HepG2 (cell line): ENCODE results near the gene EXOC3L4. TPM values are rescaled to one million over a fixed set of nuclear protein-coding genes. Genes with fewer than 3 reads are reported as not detected.
A peak's percentile ranks its signal among the peaks of the same experiment; 100 is the strongest.

Experiments
- JUND ChIP-seq: sonication (generic); formaldehyde crosslinking; IDR thresholded peaks from 2 replicates; pipeline ENCODE4 v1.8.0; 2022; ENCODE audit warnings: mild to moderate bottlenecking, missing genetic modification reagents
- PHF20 ChIP-seq: sonication (generic); formaldehyde crosslinking; IDR thresholded peaks from 2 replicates; pipeline ENCODE4 v1.5.0; 2020; ENCODE audit warnings: mild to moderate bottlenecking, missing genetic modification reagents
- RBM39 ChIP-seq: fragments of 200-400 bp; formaldehyde crosslinking; IDR thresholded peaks from one replicate; pipeline ENCODE4 v1.6.1; 2018; ENCODE audit warnings: antibody characterized with exemption, mild to moderate bottlenecking, low read depth, low read length; ENCODE audit not compliant: poor library complexity, severe bottlenecking
- REXO4 ChIP-seq: sonication (generic); formaldehyde crosslinking; IDR thresholded peaks from 2 replicates; pipeline ENCODE4 v1.8.0; 2022; ENCODE audit warnings: missing genetic modification reagents, mild to moderate bottlenecking, borderline replicate concordance
- SKI ChIP-seq: fragments of 450-650 bp; IDR thresholded peaks from one replicate; pipeline ENCODE4 v1.6.1; 2018; ENCODE audit warnings: mild to moderate bottlenecking; ENCODE audit not compliant: partially characterized antibody
- ZBTB3 ChIP-seq: sonication (generic); formaldehyde crosslinking; IDR thresholded peaks from 2 replicates; pipeline ENCODE4 v1.4.0; 2020; ENCODE audit warnings: low read depth, mild to moderate bottlenecking, moderate library complexity, missing genetic modification reagents, borderline replicate concordance
- ZNF10 ChIP-seq: sonication (generic); formaldehyde crosslinking; IDR thresholded peaks from 2 replicates; pipeline ENCODE4 v1.4.0; 2020; ENCODE audit warnings: mild to moderate bottlenecking, low read depth, missing genetic modification reagents, borderline replicate concordance
- ZNF333 ChIP-seq: sonication (generic); formaldehyde crosslinking; IDR thresholded peaks from 2 replicates; pipeline ENCODE4 v1.4.0; 2020; ENCODE audit warnings: mild to moderate bottlenecking, missing genetic modification reagents, borderline replicate concordance
- ZNF510 ChIP-seq: sonication (generic); formaldehyde crosslinking; IDR thresholded peaks from 2 replicates; pipeline ENCODE4 v1.4.0; 2020; ENCODE audit warnings: low read depth, mild to moderate bottlenecking, missing genetic modification reagents
- ZNF562 ChIP-seq: sonication (generic); formaldehyde crosslinking; IDR thresholded peaks from 2 replicates; pipeline ENCODE4 v1.8.0; 2022; ENCODE audit warnings: missing genetic modification reagents, borderline replicate concordance
- ZNF567 ChIP-seq: sonication (generic); formaldehyde crosslinking; IDR thresholded peaks from 2 replicates; pipeline ENCODE4 v1.8.1; 2023; ENCODE audit warnings: mild to moderate bottlenecking, missing genetic modification reagents, borderline replicate concordance
- ZNF83 ChIP-seq: sonication (generic); formaldehyde crosslinking; IDR thresholded peaks from 2 replicates; pipeline ENCODE4 v1.4.0; 2020; ENCODE audit warnings: missing genetic modification reagents, mild to moderate bottlenecking, borderline replicate concordance
- polyA plus RNA-seq, 8 experiments: library from polyadenylated mRNA; depleted of rRNA in 3 of 8; stranded (reverse) in 7 of 8; unstranded in 1 of 8; fragments of >200 nt; fragmentation: Illumina TruSeq in 4 of 8; extraction: Trizol in 4 of 8; gene quantifications; 2 replicates each; pipeline versions ENCODE4 v1.2.1 to v1.2.3, GENCODE V29; 2011 to 2016; ENCODE audit warnings: low read depth in 4 of 8, missing spikeins in 1 of 8, mixed read lengths in 1 of 8; ENCODE audit not compliant: insufficient read depth in 1 of 8
- total RNA-seq, 5 experiments: library from RNA; depleted of rRNA; stranded (reverse); fragments of >200 nt; fragmentation: Illumina TruSeq; extraction: Trizol; gene quantifications; 2 replicates each; pipeline ENCODE4 v1.2.3, GENCODE V29; 2016; ENCODE audit warnings: low read depth in 1 of 5
- TF ChIP-seq, protein P1 (sequence below): IDR thresholded peaks from 2 replicates; pipeline ENCODE4 v1.6.1; 2016; ENCODE audit warnings: low read depth, missing genetic modification reagents, missing compliant biosample characterization
- TF ChIP-seq, protein P2 (sequence below): sonication (generic); formaldehyde crosslinking; IDR thresholded peaks from 2 replicates; pipeline ENCODE4 v1.4.0; 2020; ENCODE audit warnings: mild to moderate bottlenecking, missing genetic modification reagents
- TF ChIP-seq, protein P3 (sequence below): sonication (generic); formaldehyde crosslinking; IDR thresholded peaks from 2 replicates; pipeline ENCODE4 v1.5.0; 2020; ENCODE audit warnings: mild to moderate bottlenecking, missing genetic modification reagents

EXOC3L4 gene
- total and polyA plus RNA-seq, 2 of the 13 experiments (the other 11 are each of a cell fraction or from before 2014, with no cell fraction given): 11.8 to 27.0 TPM

DNA sequence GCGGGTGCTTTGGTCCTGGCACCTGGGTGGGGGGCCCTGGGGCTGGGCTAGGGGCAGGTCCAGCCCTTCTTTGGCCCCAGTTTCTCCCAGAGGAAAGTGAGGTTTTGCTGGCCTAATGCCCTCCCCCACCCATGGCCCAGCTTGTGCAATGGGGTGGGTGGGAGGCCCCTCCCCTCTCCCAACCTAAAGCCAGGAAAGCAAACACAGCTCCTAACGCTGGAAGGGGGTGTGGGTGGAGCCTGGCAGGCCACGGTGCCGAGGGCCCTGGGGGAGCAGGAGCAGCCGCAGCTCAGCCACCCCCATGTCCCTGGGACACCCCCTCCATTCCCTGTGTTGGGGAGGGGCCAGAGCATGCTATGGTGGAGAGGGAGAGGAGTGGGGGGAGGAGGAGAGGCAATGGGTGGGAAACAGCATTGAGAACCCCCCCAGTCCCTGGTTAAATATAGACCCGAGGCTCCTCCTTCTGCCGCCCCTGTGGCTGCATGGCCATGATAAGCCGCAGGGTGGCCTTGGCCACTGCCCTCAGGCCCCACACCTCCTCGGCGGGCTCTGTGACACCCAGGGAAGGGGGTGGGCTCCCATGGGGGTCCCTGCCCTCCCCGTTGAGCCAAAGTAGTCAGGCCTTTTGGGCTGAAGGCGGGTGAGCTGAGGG is 4.7 kb downstream of the EXOC3L4 start (continued):
- TF ChIP-seq, protein P1, sequence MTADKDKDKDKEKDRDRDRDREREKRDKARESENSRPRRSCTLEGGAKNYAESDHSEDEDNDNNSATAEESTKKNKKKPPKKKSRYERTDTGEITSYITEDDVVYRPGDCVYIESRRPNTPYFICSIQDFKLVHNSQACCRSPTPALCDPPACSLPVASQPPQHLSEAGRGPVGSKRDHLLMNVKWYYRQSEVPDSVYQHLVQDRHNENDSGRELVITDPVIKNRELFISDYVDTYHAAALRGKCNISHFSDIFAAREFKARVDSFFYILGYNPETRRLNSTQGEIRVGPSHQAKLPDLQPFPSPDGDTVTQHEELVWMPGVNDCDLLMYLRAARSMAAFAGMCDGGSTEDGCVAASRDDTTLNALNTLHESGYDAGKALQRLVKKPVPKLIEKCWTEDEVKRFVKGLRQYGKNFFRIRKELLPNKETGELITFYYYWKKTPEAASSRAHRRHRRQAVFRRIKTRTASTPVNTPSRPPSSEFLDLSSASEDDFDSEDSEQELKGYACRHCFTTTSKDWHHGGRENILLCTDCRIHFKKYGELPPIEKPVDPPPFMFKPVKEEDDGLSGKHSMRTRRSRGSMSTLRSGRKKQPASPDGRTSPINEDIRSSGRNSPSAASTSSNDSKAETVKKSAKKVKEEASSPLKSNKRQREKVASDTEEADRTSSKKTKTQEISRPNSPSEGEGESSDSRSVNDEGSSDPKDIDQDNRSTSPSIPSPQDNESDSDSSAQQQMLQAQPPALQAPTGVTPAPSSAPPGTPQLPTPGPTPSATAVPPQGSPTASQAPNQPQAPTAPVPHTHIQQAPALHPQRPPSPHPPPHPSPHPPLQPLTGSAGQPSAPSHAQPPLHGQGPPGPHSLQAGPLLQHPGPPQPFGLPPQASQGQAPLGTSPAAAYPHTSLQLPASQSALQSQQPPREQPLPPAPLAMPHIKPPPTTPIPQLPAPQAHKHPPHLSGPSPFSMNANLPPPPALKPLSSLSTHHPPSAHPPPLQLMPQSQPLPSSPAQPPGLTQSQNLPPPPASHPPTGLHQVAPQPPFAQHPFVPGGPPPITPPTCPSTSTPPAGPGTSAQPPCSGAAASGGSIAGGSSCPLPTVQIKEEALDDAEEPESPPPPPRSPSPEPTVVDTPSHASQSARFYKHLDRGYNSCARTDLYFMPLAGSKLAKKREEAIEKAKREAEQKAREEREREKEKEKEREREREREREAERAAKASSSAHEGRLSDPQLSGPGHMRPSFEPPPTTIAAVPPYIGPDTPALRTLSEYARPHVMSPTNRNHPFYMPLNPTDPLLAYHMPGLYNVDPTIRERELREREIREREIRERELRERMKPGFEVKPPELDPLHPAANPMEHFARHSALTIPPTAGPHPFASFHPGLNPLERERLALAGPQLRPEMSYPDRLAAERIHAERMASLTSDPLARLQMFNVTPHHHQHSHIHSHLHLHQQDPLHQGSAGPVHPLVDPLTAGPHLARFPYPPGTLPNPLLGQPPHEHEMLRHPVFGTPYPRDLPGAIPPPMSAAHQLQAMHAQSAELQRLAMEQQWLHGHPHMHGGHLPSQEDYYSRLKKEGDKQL (CRISPR knock-in tag): peak; percentile 50; the same call in 1 of the 2 replicates
- no peak for TF ChIP-seq ZNF510
- TF ChIP-seq ZNF333: peak; percentile 43; the same call in 1 of the 2 replicates
- no peak for TF ChIP-seq ZNF10 (CRISPR knock-in tag)
- TF ChIP-seq ZBTB3: no peak
- no peak for TF ChIP-seq ZNF83 (CRISPR knock-in tag)
- no peak for TF ChIP-seq ZNF562 (CRISPR knock-in tag)
- peak; percentile 98 for TF ChIP-seq ZNF567 (CRISPR knock-in tag)
- no peak for TF ChIP-seq REXO4
- no peak for TF ChIP-seq PHF20 (CRISPR knock-in tag)
- TF ChIP-seq, protein P2, sequence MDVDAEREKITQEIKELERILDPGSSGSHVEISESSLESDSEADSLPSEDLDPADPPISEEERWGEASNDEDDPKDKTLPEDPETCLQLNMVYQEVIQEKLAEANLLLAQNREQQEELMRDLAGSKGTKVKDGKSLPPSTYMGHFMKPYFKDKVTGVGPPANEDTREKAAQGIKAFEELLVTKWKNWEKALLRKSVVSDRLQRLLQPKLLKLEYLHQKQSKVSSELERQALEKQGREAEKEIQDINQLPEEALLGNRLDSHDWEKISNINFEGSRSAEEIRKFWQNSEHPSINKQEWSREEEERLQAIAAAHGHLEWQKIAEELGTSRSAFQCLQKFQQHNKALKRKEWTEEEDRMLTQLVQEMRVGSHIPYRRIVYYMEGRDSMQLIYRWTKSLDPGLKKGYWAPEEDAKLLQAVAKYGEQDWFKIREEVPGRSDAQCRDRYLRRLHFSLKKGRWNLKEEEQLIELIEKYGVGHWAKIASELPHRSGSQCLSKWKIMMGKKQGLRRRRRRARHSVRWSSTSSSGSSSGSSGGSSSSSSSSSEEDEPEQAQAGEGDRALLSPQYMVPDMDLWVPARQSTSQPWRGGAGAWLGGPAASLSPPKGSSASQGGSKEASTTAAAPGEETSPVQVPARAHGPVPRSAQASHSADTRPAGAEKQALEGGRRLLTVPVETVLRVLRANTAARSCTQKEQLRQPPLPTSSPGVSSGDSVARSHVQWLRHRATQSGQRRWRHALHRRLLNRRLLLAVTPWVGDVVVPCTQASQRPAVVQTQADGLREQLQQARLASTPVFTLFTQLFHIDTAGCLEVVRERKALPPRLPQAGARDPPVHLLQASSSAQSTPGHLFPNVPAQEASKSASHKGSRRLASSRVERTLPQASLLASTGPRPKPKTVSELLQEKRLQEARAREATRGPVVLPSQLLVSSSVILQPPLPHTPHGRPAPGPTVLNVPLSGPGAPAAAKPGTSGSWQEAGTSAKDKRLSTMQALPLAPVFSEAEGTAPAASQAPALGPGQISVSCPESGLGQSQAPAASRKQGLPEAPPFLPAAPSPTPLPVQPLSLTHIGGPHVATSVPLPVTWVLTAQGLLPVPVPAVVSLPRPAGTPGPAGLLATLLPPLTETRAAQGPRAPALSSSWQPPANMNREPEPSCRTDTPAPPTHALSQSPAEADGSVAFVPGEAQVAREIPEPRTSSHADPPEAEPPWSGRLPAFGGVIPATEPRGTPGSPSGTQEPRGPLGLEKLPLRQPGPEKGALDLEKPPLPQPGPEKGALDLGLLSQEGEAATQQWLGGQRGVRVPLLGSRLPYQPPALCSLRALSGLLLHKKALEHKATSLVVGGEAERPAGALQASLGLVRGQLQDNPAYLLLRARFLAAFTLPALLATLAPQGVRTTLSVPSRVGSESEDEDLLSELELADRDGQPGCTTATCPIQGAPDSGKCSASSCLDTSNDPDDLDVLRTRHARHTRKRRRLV (CRISPR knock-in tag): peak; percentile 40; the same call in 1 of the 2 replicates
- peak; percentile 48; the same call in 1 of the 2 replicates for TF ChIP-seq JUND (CRISPR knock-in tag)
- TF ChIP-seq SKI: peak; percentile 74
- TF ChIP-seq RBM39: peak; percentile 87
- TF ChIP-seq, protein P3, sequence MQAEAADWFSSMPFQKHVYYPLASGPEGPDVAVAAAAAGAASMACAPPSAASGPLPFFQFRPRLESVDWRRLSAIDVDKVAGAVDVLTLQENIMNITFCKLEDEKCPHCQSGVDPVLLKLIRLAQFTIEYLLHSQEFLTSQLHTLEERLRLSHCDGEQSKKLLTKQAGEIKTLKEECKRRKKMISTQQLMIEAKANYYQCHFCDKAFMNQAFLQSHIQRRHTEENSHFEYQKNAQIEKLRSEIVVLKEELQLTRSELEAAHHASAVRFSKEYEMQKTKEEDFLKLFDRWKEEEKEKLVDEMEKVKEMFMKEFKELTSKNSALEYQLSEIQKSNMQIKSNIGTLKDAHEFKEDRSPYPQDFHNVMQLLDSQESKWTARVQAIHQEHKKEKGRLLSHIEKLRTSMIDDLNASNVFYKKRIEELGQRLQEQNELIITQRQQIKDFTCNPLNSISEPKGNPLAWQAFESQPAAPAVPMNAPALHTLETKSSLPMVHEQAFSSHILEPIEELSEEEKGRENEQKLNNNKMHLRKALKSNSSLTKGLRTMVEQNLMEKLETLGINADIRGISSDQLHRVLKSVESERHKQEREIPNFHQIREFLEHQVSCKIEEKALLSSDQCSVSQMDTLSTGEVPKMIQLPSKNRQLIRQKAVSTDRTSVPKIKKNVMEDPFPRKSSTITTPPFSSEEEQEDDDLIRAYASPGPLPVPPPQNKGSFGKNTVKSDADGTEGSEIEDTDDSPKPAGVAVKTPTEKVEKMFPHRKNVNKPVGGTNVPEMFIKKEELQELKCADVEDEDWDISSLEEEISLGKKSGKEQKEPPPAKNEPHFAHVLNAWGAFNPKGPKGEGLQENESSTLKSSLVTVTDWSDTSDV (CRISPR knock-in tag): peak; percentile 32; the same call in 1 of the 2 replicates
